Fibroblast of the aortic adventitia (primary cell): ENCODE data around the gene TMEM219. TPM values are rescaled to one million over a fixed set of nuclear protein-coding genes. Genes with fewer than 3 reads are reported as not detected.
"Not testable (repeated sequence)": the region's sequence is repeated elsewhere in the genome, so short reads cannot be mapped to it uniquely, and the experiment has no call there.

Experiments used
- DNase-seq: peaks from one replicate; pipeline ENCODE4 v3.0.0-alpha.2; 2010; ENCODE audit warnings: low read depth
- H3K4me3 ChIP-seq: 2 replicates; pipeline ENCODE4 v1.5.1; 2011; ENCODE audit warnings: low read depth, mild to moderate bottlenecking, control low read depth, low read length, moderate library complexity
- total RNA-seq: library from RNA; depleted of rRNA; stranded (reverse); fragments of >200 nt; gene quantifications from 2 replicates; pipeline ENCODE4 v1.2.3, GENCODE V29; 2012; ENCODE audit warnings: low replicate concordance
- TF ChIP-seq, protein P1 (sequence below): IDR thresholded peaks from 2 replicates; pipeline ENCODE4 v1.5.1; 2011; ENCODE audit warnings: mild to moderate bottlenecking, low read length, control low read depth, inconsistent platforms; ENCODE audit not compliant: insufficient read depth

TMEM219 gene
- total RNA-seq, 1 donor: 57.3 TPM

- H3K4me3 ChIP-seq: peak overlapping the region; percentile 95
- no peak for DNase-seq
- TF ChIP-seq, protein P1, sequence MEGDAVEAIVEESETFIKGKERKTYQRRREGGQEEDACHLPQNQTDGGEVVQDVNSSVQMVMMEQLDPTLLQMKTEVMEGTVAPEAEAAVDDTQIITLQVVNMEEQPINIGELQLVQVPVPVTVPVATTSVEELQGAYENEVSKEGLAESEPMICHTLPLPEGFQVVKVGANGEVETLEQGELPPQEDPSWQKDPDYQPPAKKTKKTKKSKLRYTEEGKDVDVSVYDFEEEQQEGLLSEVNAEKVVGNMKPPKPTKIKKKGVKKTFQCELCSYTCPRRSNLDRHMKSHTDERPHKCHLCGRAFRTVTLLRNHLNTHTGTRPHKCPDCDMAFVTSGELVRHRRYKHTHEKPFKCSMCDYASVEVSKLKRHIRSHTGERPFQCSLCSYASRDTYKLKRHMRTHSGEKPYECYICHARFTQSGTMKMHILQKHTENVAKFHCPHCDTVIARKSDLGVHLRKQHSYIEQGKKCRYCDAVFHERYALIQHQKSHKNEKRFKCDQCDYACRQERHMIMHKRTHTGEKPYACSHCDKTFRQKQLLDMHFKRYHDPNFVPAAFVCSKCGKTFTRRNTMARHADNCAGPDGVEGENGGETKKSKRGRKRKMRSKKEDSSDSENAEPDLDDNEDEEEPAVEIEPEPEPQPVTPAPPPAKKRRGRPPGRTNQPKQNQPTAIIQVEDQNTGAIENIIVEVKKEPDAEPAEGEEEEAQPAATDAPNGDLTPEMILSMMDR: no peak
Observed at GRCh38 chr16:29927070-29927905, 34.6 kb upstream of the TMEM219 start.

DNA sequence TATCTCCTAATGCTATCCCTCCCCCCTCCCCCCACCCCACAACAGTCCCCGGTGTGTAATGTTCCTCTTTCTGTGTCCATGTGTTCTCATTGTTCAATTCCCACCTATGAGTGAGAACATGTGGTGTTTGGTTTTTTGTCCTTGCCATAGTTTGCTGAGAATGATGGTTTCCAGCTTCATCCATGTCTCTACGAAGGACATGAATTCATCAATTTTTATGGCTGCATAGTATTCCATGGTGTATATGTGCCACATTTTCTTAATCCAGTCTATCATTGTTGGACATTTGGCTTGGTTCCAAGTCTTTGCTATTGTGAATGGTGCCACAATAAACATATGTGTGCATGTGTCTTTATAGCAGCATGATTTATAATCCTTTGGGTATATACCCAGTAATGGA is 30.1 kb upstream of the TMEM219 start:
- DNase-seq, H3K4me3 ChIP-seq: not testable (repeated sequence)

DNA sequence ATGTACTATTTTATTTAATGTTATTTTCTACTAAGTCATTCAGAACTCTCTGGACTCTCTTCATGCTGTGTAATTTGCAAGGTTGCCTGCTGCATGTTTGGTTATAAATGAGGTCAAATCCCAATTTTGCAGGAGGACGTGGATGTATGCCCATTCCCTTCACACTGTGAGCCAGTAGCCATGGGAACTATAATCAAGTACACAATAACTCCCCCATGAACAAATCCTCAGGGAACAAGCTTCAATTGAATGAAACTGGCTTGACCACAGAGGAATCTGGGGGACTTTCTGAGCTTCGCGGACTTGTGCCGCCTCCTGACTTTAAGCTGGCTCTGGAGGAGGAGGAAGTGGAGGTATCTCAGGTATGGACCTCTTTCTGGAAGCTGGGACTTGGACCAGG is 21.2 kb upstream of the TMEM219 start:
- TF ChIP-seq, protein P1: no peak
- DNase-seq: no peak
- no peak overlapping the region for H3K4me3 ChIP-seq

DNA sequence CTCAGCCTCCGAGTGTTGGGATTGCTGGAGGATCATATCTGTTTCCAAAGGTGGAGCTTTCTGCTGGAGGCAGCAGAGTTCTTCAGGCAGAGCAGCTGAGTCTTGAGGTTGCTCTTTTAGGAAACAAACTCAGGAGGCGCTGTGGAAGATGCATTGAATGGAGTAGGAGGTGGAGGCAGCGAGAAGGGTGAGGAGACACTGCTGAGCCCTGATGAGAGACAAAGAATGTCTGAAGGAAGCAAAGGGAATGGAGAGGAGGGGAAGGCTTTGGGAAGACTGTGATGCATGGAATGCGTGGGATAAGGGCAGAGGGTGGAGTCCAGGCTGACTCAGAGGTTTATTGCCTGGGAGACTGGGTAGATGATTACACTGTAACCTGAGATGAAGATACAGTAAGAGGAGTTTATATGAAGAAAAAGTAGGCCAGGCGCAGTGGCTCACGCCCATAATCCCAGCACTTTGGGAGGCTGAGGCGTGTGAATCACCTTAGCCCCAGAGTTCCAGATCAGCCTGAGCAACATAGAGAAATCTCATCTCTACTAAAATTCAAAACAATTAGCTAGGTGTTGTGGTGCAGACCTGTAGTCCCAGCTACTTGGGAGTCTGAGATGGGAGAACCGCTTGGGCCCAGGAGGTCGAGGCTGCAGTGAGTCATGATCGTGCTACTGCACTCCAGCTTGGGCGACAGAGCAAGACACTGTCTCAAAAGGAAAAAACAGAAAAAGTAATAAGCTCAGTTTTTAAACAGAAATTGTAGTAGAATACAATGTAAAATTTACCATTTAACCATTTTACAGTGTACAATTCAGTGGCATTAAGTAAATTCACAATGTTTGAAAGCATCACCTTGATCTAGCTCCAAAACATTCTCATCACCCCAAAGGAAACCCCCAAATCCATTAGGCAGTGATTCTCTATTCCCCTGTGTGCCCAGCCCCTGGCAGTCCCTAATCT is 17.8 kb upstream of the TMEM219 start:
- peak; percentile 98 for DNase-seq
- H3K4me3 ChIP-seq: peak overlapping the region; percentile 19
- TF ChIP-seq, protein P1: peak; percentile 49

- TF ChIP-seq, protein P1: no peak
- no peak for DNase-seq
Observed at GRCh38 chr16:29947897-29948296, 14.0 kb upstream of the TMEM219 start.

DNA sequence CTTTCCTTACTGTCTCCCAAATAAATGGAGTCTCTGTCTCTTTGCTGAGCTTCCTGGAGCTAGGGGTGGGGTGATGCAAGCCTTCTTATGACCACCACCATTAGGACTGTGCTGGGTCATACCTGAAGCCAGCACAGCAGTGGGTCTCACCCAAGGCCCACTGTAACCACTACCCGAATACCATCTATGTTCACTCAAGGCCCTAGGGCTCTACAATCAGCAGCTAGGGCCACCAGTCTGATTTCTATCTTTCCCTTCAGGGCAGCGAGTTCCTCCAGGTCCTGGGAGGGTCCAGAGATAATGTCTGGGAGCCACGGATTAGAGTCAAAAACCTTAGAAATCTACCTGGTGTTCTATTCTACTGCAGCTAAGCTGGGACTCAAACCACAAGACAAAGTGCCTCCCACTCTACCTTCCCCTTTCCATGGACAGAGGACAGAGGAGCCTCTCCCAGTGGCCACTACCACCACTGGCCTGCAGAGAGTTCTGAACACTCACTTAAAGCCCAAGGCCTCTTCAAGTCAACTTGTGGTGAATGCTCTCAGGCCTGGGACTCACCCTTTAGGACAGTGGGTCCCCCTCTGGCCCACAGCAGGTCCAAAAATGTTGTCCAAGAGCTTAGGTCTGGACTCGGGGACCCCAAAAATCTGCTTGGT is 10.9 kb upstream of the TMEM219 start:
- no peak for DNase-seq
- TF ChIP-seq, protein P1: no peak
- no peak overlapping the region for H3K4me3 ChIP-seq

More at GRCh38 chr16:29947897-29948296, 14.0 kb upstream of the TMEM219 start:
- no peak overlapping the region for H3K4me3 ChIP-seq
